GM21515 (cell line): Measurements from ENCODE around the gene BLOC1S5.
"Not testable (repeated sequence)": the region's sequence is repeated elsewhere in the genome, so short reads cannot be mapped to it uniquely, and the experiment has no call there.

Experiments used
- ATAC-seq: cut with Tn5 transposase; IDR thresholded peaks from one replicate; pipeline ENCODE4 v1.9.1; 2021; ENCODE audit not compliant: unreplicated experiment

BLOC1S5 gene

GRCh38 chr6:8045769-8046168, 18.4 kb downstream of the BLOC1S5 start:
- not testable (repeated sequence) for ATAC-seq

GRCh38 chr6:8043221-8043620, 21.0 kb downstream of the BLOC1S5 start:
- ATAC-seq: no peak

GRCh38 chr6:8041913-8042583, 22.1 kb downstream of the BLOC1S5 start:
- no peak for ATAC-seq

- not testable (repeated sequence) for ATAC-seq
These were observed 30.1 kb downstream of the BLOC1S5 start for GRCh38 chr6:8034107-8034506.

GRCh38 chr6:8030920-8031319, 33.3 kb downstream of the BLOC1S5 start:
- ATAC-seq: no peak

- ATAC-seq: no peak
These were observed 34.8 kb downstream of the BLOC1S5 start for GRCh38 chr6:8029243-8029870.

- no peak for ATAC-seq
These were observed 36.1 kb downstream of the BLOC1S5 start for GRCh38 chr6:8027965-8028651.

GRCh38 chr6:8026800-8027199, 37.4 kb downstream of the BLOC1S5 start:
- ATAC-seq: no peak

GRCh38 chr6:8025191-8025590, 39.0 kb downstream of the BLOC1S5 start:
- no peak for ATAC-seq

GRCh38 chr6:8023638-8024037, 40.6 kb downstream of the BLOC1S5 start:
- ATAC-seq: no peak

GRCh38 chr6:8020083-8020482, 44.1 kb downstream of the BLOC1S5 start:
- no peak for ATAC-seq

- peak; percentile 20 for ATAC-seq
These were observed 46.5 kb downstream of the BLOC1S5 start for GRCh38 chr6:8017705-8018104.

- peak; percentile 86 for ATAC-seq
These were observed 46.9 kb downstream of the BLOC1S5 start for GRCh38 chr6:8017276-8017701.

- ATAC-seq: no peak
These were observed 49.2 kb downstream of the BLOC1S5 start for GRCh38 chr6:8014947-8015346.

GRCh38 chr6:8013763-8014162, 50.4 kb downstream of the BLOC1S5 start:
- no peak for ATAC-seq

GRCh38 chr6:8006208-8006607, 58.0 kb downstream of the BLOC1S5 start:
- ATAC-seq: no peak

GRCh38 chr6:8005136-8005535, 59.1 kb downstream of the BLOC1S5 start:
- no peak for ATAC-seq

GRCh38 chr6:8000636-8001035, 63.6 kb downstream of the BLOC1S5 start:
- ATAC-seq: no peak

- ATAC-seq: no peak
These were observed 64.0 kb downstream of the BLOC1S5 start for GRCh38 chr6:8000188-8000596.

- ATAC-seq: no peak
These were observed 65.0 kb downstream of the BLOC1S5 start for GRCh38 chr6:7999201-7999600.

GRCh38 chr6:7998103-7998725, 66.0 kb downstream of the BLOC1S5 start:
- no peak for ATAC-seq

GRCh38 chr6:7997286-7997685, 66.9 kb downstream of the BLOC1S5 start:
- no peak for ATAC-seq
